PC-9 (cell line): ENCODE data around the gene ARHGAP33.

Experiments
- EZH2 ChIP-seq: fragments of 200-600 bp; sonication (generic); IDR thresholded peaks from 2 replicates; pipeline ENCODE4 v1.8.0; 2017; ENCODE audit warnings: antibody characterized with exemption, low read depth
- TF ChIP-seq, protein P1 (sequence below): fragments of 200-600 bp; sonication (generic); conservative IDR thresholded peaks from 2 replicates; pipeline ENCODE4 v1.6.1; 2017; ENCODE audit warnings: mixed run types, antibody characterized with exemption, mild to moderate bottlenecking, moderate library complexity

- TF ChIP-seq, protein P1, sequence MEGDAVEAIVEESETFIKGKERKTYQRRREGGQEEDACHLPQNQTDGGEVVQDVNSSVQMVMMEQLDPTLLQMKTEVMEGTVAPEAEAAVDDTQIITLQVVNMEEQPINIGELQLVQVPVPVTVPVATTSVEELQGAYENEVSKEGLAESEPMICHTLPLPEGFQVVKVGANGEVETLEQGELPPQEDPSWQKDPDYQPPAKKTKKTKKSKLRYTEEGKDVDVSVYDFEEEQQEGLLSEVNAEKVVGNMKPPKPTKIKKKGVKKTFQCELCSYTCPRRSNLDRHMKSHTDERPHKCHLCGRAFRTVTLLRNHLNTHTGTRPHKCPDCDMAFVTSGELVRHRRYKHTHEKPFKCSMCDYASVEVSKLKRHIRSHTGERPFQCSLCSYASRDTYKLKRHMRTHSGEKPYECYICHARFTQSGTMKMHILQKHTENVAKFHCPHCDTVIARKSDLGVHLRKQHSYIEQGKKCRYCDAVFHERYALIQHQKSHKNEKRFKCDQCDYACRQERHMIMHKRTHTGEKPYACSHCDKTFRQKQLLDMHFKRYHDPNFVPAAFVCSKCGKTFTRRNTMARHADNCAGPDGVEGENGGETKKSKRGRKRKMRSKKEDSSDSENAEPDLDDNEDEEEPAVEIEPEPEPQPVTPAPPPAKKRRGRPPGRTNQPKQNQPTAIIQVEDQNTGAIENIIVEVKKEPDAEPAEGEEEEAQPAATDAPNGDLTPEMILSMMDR: no peak
- no peak for TF ChIP-seq EZH2
Observed at GRCh38 chr19:35786299-35787160, 11.2 kb downstream of the ARHGAP33 start.
